KMS-11 (cell line): ENCODE measurements around the gene GSTO2.
A peak's percentile ranks its signal among the peaks of the same experiment; 100 is the strongest.

Experiments
- H2AFZ ChIP-seq: fragments of 200-600 bp; sonication (generic); 2 replicates; pipeline ENCODE4 v1.6.1; 2016; ENCODE audit warnings: antibody characterized with exemption, mixed run types, low read depth
- H3K27ac ChIP-seq: fragments of 200-600 bp; sonication (generic); 2 replicates; pipeline ENCODE4 v1.6.1; 2016; ENCODE audit warnings: mild to moderate bottlenecking, mixed run types
- H3K27me3 ChIP-seq: fragments of 200-600 bp; sonication (generic); 2 replicates; pipeline ENCODE4 v1.6.1; 2017; ENCODE audit warnings: mild to moderate bottlenecking, low read depth, mixed run types, moderate library complexity; ENCODE audit not compliant: insufficient read depth
- H3K36me3 ChIP-seq: fragments of 200-600 bp; sonication (generic); 2 replicates; pipeline ENCODE4 v1.6.1; 2017; ENCODE audit warnings: mild to moderate bottlenecking, mixed run types; ENCODE audit not compliant: insufficient read depth
- H3K4me1 ChIP-seq: fragments of 200-600 bp; sonication (generic); 2 replicates; pipeline ENCODE4 v1.6.1; 2016; ENCODE audit warnings: mild to moderate bottlenecking, low read depth, mixed run types; ENCODE audit not compliant: poor library complexity, severe bottlenecking
- H3K4me2 ChIP-seq: fragments of 200-600 bp; sonication (generic); 2 replicates; pipeline ENCODE4 v1.7.0; 2016; ENCODE audit warnings: mild to moderate bottlenecking, mixed run types
- H3K4me3 ChIP-seq: fragments of 200-600 bp; sonication (generic); IDR thresholded peaks from 2 replicates; pipeline ENCODE4 v1.6.1; 2017; ENCODE audit warnings: low read depth, low read length, mixed read lengths; ENCODE audit not compliant: insufficient read depth
- H3K79me2 ChIP-seq: fragments of 200-600 bp; sonication (generic); 2 replicates; pipeline ENCODE4 v1.6.1; 2016; ENCODE audit warnings: low read depth, mixed run types; ENCODE audit not compliant: insufficient read depth
- H3K9ac ChIP-seq: fragments of 200-600 bp; sonication (generic); 2 replicates; pipeline ENCODE4 v1.6.1; 2016; ENCODE audit warnings: mild to moderate bottlenecking, mixed run types
- H4K20me1 ChIP-seq: fragments of 200-600 bp; sonication (generic); 2 replicates; pipeline ENCODE4 v1.6.1; 2016; ENCODE audit warnings: mild to moderate bottlenecking, mixed run types; ENCODE audit not compliant: insufficient read depth
- TF ChIP-seq, protein P1 (sequence below): fragments of 200-600 bp; sonication (generic); conservative IDR thresholded peaks from 2 replicates; pipeline ENCODE4 v1.6.1; 2017; ENCODE audit warnings: low read depth, mild to moderate bottlenecking, antibody characterized with exemption, low read length, moderate library complexity, mixed read lengths

The GSTO2 gene

DNA sequence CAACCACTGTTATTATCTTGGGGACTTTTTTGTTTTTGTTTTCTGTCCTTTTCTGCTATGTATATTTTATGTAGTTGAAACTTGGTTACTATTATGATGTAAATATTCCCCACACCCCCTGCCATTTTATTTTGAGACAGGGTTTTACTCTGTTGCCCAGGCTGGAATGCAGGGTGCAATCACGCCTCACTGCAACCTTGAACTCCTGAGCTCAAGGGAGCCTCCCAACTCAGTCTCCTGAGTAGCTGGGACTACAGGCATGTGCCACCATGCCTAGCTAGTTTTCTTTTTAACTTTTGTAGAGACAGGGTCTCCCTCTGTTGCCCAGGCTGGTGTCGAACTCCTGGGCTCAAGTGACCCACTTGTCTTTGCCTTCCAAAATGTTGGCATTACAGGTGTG, 18.0 kb downstream of the GSTO2 start:
- Histone ChIP-seq H3K36me3 (no peaks in the 10 kb centered on the region), H3K4me3 (no peak overlapping the region), H3K27ac (no peak overlapping the region), H3K79me2 (no peaks in the 10 kb centered on the region), H3K4me2 (no peak overlapping the region), H3K4me1 (no peaks in the 10 kb centered on the region), H3K9ac (no peak overlapping the region), H2AFZ (no peak overlapping the region), H4K20me1 (no peaks in the 10 kb centered on the region), H3K27me3 (no peaks in the 10 kb centered on the region)
- TF ChIP-seq, protein P1, sequence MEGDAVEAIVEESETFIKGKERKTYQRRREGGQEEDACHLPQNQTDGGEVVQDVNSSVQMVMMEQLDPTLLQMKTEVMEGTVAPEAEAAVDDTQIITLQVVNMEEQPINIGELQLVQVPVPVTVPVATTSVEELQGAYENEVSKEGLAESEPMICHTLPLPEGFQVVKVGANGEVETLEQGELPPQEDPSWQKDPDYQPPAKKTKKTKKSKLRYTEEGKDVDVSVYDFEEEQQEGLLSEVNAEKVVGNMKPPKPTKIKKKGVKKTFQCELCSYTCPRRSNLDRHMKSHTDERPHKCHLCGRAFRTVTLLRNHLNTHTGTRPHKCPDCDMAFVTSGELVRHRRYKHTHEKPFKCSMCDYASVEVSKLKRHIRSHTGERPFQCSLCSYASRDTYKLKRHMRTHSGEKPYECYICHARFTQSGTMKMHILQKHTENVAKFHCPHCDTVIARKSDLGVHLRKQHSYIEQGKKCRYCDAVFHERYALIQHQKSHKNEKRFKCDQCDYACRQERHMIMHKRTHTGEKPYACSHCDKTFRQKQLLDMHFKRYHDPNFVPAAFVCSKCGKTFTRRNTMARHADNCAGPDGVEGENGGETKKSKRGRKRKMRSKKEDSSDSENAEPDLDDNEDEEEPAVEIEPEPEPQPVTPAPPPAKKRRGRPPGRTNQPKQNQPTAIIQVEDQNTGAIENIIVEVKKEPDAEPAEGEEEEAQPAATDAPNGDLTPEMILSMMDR = no peak

DNA sequence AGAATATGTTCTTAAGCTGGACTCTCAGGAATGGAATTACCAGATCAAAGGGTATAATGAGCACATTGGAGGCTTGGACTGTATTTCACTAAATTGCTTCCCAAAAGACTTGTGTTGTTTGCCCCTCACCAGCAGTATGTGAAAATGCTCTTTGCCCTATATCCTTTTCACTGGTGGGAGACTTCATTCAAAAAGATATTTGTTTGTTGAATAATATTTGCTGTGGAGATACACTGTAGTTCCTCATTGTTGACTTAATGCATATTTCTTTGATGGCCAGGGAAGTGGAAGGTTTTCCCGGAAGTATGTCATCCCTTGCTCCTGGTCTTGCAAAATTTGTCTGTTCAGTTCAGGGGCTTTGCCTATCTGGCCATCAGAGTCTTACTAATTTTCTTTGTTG, 19.4 kb downstream of the GSTO2 start:
- Histone ChIP-seq H3K4me3 (no peak overlapping the region), H3K9ac (no peak overlapping the region), H3K4me2 (no peak overlapping the region), H3K27ac (no peak overlapping the region), H3K27me3 (no peaks in the 10 kb centered on the region), H2AFZ (no peak overlapping the region), H3K4me1 (no peaks in the 10 kb centered on the region), H3K79me2 (no peaks in the 10 kb centered on the region), H4K20me1 (no peaks in the 10 kb centered on the region), H3K36me3 (no peaks in the 10 kb centered on the region)
- TF ChIP-seq, protein P1 = no peak

DNA sequence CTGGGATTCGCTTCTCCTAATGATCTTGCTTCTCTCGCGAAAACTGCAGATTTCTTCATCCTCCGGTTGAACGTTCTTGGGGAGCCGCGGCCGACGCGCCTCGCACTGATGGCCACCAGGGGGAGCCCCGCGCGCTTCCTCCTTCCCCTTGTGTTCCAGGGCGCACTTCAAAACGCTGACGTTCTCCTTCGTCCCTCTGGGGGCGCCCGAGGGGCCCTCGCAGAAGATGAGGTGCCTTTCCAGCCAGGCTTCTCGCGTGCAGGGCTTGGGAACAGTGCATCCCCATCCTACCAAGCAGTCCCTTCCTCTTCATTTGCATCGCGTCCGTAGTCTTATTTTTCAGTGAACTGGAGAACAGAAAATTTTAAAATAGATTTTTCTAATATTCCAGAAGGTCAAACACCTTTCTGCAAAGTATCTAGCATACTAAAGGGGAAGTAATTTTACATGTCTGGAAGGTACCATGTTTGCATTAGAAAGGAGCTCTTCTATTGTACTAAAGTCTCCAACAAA, 22.5 kb downstream of the GSTO2 start:
- no peaks in the 10 kb centered on the region for H3K79me2 ChIP-seq
- H3K4me2 ChIP-seq = peak overlapping the region; percentile 34; the same call in 1 of the 2 replicates
- TF ChIP-seq, protein P1 = peak; percentile 98
- no peaks in the 10 kb centered on the region for H3K27me3 ChIP-seq
- no peak overlapping the region for H3K27ac ChIP-seq
- H3K4me3 ChIP-seq = no peak overlapping the region
- H3K9ac ChIP-seq = no peak overlapping the region
- H3K4me1 ChIP-seq = no peaks in the 10 kb centered on the region
- no peaks in the 10 kb centered on the region for H3K36me3 ChIP-seq
- H4K20me1 ChIP-seq = no peaks in the 10 kb centered on the region
- H2AFZ ChIP-seq = 0 out of 2 replicates have a peak overlapping the region, but pooled peaks have one; percentile 25

DNA sequence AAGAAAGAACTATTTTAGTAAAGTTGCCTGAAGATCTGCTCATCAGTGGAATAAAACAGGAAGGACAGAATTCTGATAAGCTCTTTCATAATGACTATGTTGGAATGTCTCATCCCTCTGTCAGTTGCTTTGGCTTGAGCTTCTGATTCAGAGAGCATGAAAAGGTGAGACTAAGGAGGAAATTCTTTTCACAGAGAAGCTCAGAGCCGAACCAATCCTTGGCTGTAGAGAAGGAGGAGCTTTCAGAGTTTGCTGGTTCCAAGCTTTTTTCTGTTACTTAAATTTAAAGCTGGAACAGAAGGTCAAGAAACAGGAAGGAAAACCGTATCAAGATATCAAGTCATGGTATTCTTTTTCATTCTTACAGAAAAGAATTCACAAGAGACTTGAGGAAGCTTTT, 24.0 kb downstream of the GSTO2 start:
- no peaks in the 10 kb centered on the region for H3K4me1 ChIP-seq
- H3K27ac ChIP-seq = no peak overlapping the region
- no peak overlapping the region for H3K4me2 ChIP-seq
- no peaks in the 10 kb centered on the region for H3K36me3 ChIP-seq
- no peaks in the 10 kb centered on the region for H3K27me3 ChIP-seq
- no peak overlapping the region for H3K9ac ChIP-seq
- no peaks in the 10 kb centered on the region for H3K79me2 ChIP-seq
- H2AFZ ChIP-seq = no peak overlapping the region
- TF ChIP-seq, protein P1 = no peak
- H3K4me3 ChIP-seq = no peak overlapping the region
- H4K20me1 ChIP-seq = no peaks in the 10 kb centered on the region
